ENCODE results near the gene PARD3. TPM values are rescaled to one million over a fixed set of nuclear protein-coding genes. Genes with fewer than 3 reads are reported as not detected.
A peak's percentile ranks its signal among the peaks of the same experiment; 100 is the strongest.
"Not testable (repeated sequence)": the region's sequence is repeated elsewhere in the genome, so short reads cannot be mapped to it uniquely, and the experiment has no call there.

PARD3 gene
- total RNA-seq, 2 donors from 2014 or later, result 23.1 to 29.7 TPM

- peak; percentile 83 to 87 for ATAC-seq
- intact Hi-C loops (cut with DNase I), result no loop called here
- DNase-seq, result peak; percentile 86
Observed at GRCh38 chr10:34078745-34079470, 736.2 kb downstream of the PARD3 start.

GRCh38 chr10:34078017-34078744 lies 736.9 kb downstream of the PARD3 start:
- ATAC-seq, result no peak
- intact Hi-C loops (cut with DNase I), result no loop called here
- DNase-seq, result no peak

DNA sequence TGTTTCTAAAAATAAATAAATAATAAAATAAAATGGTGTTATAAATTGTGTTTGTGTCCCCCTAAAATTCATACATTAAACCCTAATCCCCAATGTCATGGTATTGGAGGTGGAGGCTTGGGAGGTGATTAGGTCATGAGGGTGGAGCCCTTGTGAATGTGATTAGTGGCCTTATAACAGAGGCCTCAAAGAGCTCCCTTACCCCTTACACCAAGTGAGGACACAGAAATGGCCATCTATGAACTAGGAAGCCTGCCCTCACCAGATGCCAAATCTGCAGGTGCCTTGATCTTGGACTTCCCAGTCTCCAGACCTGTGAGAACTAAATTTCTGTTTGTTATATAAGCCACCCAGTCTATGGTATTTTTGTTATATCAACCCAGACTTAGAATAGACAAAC lies 738.7 kb downstream of the PARD3 start:
- ATAC-seq (no peak), DNase-seq (no peak)
- intact Hi-C loops (cut with DNase I), result no loop called here

- ATAC-seq (peak in 1 of 2 donors; percentile 22), DNase-seq (no peak)
- intact Hi-C loops (cut with DNase I), result no loop called here
Observed at GRCh38 chr10:34075254-34075926, 739.7 kb downstream of the PARD3 start.

- intact Hi-C loops (cut with DNase I), result no loop called here
- ATAC-seq (no peak), DNase-seq (no peak)
Observed at GRCh38 chr10:34074051-34074450, 741.0 kb downstream of the PARD3 start.

- intact Hi-C loops (cut with DNase I); ATAC-seq; DNase-seq: not testable (repeated sequence)
Observed at GRCh38 chr10:34067741-34068140, 747.4 kb downstream of the PARD3 start.

DNA sequence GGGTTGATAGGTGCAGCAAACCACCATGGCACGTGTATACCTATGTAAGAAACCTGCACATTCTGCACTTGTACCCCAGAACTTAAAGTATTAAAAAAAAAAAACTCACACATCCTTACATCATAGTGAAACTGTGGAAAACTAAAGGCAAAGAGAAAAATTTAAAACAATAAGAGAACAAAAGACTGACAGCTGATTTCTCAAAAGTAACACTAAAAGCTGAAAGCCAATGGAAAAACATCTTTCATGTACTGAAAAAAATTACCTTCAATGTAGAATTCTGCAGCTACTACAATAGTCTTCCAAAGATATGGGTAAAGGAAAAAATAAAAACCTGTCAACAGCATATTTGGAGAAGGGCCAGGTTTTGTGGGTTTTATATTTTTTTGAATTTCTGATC lies 751.5 kb downstream of the PARD3 start:
- intact Hi-C loops (cut with DNase I), result no loop called here
- ATAC-seq (no peak), DNase-seq (no peak)

DNA sequence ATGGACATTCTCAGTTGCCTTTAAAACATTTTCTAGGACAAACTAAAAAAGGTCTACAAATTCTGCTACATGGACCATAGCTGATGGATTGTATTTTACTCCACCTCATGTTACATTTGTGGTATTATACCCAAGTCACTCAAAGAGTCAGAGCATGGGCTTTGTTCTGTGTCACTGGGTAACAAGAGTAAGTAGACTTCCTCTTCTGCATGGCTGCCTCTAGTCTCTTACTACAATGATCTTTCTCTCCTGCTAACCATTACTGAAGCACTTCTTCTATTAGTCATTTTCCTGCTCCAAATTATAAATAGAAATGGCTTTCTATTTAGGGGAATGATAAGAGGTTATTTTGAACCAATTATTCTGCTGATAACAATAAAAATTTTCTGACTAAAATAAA lies 753.3 kb downstream of the PARD3 start:
- DNase-seq, result no peak
- ATAC-seq, result no peak
- intact Hi-C loops (cut with DNase I), result no loop called here
